GM12865 (cell line): ENCODE measurements around the gene RNU6-1.

Source experiments
- DNase-seq: peaks from one replicate; pipeline ENCODE4 v3.0.0; 2010; ENCODE audit warnings: low read depth
- H3K4me3 ChIP-seq: 2 replicates; pipeline ENCODE4 v1.5.1; 2011; ENCODE audit warnings: mild to moderate bottlenecking, low read depth, low read length, control low read depth
- TF ChIP-seq, protein P1 (sequence below): IDR thresholded peaks from 2 replicates; pipeline ENCODE4 v1.5.1; 2011; ENCODE audit warnings: low read length, control low read depth, low read depth, inconsistent platforms; ENCODE audit not compliant: insufficient read depth; ENCODE audit errors: missing control alignments

The RNU6-1 gene

DNA sequence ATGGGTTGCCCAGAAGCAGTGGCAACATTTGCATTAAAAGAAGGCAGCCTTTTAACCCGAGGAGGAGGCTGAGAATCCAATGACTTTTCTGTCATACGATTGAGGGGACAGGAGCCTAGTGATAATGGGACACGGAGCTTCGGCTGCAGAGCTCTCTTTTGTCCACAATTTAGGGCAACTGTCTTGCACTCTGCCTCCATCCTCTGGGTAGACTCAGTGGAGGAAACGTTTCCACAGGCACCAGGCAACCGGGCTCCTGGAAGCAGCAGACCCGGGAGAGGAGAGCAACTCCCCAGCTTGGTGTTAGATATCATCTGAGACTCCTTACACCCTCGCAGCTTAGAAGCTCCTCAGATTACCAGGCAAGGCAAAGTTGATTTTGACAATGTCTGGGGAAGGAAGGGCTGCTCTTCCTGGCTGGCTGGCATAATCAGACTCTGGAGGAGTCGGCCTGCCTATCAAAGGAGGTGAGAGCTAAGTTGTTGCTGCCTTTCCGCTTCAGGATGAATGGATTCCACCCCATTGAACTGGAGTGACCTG lies 43.5 kb upstream of the RNU6-1 start:
- H3K4me3 ChIP-seq: no peak overlapping the region
- TF ChIP-seq, protein P1, sequence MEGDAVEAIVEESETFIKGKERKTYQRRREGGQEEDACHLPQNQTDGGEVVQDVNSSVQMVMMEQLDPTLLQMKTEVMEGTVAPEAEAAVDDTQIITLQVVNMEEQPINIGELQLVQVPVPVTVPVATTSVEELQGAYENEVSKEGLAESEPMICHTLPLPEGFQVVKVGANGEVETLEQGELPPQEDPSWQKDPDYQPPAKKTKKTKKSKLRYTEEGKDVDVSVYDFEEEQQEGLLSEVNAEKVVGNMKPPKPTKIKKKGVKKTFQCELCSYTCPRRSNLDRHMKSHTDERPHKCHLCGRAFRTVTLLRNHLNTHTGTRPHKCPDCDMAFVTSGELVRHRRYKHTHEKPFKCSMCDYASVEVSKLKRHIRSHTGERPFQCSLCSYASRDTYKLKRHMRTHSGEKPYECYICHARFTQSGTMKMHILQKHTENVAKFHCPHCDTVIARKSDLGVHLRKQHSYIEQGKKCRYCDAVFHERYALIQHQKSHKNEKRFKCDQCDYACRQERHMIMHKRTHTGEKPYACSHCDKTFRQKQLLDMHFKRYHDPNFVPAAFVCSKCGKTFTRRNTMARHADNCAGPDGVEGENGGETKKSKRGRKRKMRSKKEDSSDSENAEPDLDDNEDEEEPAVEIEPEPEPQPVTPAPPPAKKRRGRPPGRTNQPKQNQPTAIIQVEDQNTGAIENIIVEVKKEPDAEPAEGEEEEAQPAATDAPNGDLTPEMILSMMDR: no peak
- no peak for DNase-seq

DNA sequence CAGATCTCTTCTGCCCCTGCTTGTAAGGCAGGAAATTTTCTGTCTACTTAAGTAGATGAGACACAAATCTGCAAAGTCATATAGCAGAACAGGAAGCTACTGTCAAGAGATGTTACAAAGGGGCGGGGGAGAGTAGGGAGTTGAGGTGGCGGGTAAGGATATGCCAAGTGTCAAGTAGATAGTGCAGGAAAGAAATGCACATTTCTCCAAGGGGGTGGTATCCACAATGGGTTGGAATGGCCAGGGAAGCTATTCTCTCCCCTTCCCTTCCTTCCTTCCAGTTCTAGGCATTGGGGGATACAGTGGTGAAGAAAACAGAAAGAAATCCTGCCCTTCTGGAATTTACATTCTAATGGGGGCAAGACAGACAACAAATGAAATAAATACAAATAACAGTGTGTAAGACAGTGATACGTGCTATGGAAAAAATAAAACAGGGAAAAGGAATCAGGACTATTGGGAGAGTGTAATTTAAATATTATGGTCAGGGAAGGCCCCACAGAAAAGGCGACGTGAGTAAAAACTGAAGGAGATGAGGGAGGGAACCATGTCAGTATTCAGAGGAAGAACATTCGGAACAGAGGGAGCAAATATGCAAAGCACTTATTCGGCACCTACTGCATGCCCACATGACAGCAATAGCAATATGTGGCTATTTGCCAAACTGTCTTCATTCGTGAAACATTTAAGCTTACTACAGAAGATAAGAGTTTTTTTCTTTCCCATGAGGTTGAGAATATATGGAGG lies 42.8 kb upstream of the RNU6-1 start:
- no peak overlapping the region for H3K4me3 ChIP-seq
- TF ChIP-seq, protein P1: no peak
- peak; percentile 28 for DNase-seq

DNA sequence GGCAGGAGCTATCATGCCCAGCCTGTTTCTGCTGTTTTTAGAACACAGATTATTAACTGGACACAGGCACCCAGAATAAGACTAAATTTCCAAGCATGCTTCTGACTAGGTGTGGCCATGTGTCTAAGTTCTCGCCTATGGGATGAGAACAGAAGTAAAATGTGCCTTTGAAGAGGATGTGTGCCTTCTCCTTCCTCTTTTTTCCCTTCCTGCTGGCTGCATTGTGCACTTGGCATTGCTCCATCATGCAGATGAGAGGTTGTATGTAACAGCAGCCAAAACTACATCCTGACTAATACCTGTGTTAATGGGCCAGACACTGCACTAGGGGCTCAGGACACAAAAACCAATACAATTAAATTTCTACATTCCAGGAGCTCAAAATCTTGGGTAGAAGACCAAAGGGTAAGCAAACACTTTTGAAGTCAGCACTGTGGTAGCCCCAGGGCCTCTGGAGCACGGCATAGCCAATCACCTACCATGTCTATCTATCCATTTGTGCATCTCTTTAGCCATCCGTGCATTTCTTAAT lies 40.9 kb upstream of the RNU6-1 start:
- TF ChIP-seq, protein P1: no peak
- DNase-seq: no peak
- H3K4me3 ChIP-seq: no peak overlapping the region

DNA sequence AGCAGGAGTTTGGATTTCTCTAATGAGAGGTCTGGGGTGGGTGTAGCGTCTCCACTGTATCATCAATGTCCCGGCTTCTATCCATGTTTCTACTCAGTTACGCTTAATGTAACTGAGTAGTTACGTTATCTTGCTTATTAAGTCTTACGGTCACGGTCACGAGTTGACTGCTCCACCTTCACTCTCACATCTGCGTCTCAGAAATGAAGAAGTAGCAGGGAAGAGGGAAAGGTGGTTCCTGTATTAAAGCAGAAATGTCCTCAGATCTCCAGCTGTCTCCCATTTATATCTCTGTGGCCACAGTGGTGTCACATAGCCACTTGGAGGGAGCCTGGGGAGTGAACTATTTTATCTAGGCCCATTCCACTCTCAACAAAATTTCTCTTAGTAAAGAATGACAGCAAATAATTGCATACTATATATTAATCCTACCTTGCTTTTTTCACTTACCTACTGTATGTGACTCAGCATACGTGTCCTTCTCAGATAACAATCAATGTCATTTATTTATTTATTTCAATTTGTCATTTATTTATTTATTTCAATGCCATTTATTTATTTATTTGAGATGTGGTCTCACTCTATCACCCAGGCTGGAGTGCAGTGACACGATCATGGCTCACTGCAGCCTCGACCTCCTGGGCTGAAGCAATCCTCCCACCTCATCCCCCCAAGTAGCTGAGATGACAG lies 39.7 kb upstream of the RNU6-1 start:
- TF ChIP-seq, protein P1: no peak
- DNase-seq: no peak
- H3K4me3 ChIP-seq: no peak overlapping the region

DNA sequence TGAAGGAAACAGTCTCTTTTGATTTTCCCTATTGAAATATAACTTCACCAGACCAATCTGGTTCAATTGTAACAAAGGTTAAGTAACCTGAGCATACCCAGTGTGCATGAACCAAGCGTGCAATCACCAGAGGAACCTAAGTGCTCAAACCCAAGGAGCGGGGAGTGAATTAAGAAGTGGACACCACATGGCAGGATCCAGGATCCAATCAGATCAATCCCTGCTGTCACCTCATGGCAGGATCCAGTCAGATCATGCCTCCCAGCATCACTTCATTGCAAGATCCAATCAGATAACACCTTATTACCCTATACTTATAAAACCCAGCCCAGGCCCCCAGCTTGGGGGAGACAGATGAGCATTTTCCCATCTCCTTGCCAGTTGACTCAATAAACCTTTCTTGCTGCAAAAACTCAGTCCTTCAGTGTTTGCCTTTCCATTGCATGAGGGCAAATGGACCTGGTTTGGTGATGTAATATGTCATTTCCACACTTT lies 38.9 kb upstream of the RNU6-1 start:
- no peak overlapping the region for H3K4me3 ChIP-seq
- DNase-seq: no peak
- TF ChIP-seq, protein P1: no peak

DNA sequence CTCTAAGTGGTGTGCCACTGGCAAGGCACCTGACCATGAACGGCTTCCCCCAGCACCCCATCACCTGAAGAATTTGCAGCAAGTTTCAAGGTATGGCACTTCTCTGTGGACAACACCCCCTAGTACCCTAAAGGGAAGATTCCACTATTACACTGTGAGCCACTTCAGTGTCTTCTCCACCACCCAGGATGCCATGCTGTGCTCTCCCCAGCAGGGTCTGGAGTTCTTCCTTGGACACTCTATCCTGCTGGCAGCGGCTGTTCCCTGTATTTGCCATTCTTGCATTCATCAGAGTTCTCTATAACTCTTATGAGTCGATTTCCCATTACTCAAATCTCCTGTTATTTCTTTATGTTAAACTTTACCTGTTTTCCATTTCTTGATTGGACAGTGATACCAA lies 33.9 kb upstream of the RNU6-1 start:
- H3K4me3 ChIP-seq: no peak overlapping the region
- no peak for DNase-seq
- TF ChIP-seq, protein P1: no peak
